Left lobe of liver (tissue), 2 donors: Measurements from ENCODE around the gene TIRAP. TPM values are rescaled to one million over a fixed set of nuclear protein-coding genes. Genes with fewer than 3 reads are reported as not detected.
"Not testable (repeated sequence)": the region's sequence is repeated elsewhere in the genome, so short reads cannot be mapped to it uniquely, and the experiment has no call there.

Source experiments
- ATAC-seq: fragments of 200-7000 bp; cut with Tn5 transposase; one replicate; pipeline ENCODE4 v1.9.1; 2020; ENCODE audit warnings: mild to moderate bottlenecking, moderate library complexity
- DNase-seq: peaks from one replicate; pipeline ENCODE4 v3.0.0-alpha.2; 2020; ENCODE audit warnings: low spot score
- total RNA-seq: library from RNA; stranded (reverse); gene quantifications from one replicate; pipeline ENCODE4 v1.2.1, GENCODE V29; 2021
- donor health status: DM: no; HTN: no; CAD: no; lungs with moderate emphysema.
- donor health status: DM: no; HTN: yes; CAD: no.

Gene TIRAP
- 11.4 TPM for total RNA-seq

GRCh38 chr11:126282736-126283591, at the start of gene TIRAP:
TSS of gene TIRAP (plus strand) at chr11:126283093. CDS start at chr11:126290895, 7,802 bp downstream.
- DNase-seq (peak; percentile 84), ATAC-seq (peak; percentile 86)

- ATAC-seq (no peak), DNase-seq (no peak)
These were observed 49.5 kb upstream of the TIRAP start for GRCh38 chr11:126233391-126233790.

GRCh38 chr11:126246636-126247035, 36.3 kb upstream of the TIRAP start:
- no peak for ATAC-seq
- no peak for DNase-seq

GRCh38 chr11:126253265-126253664, 29.6 kb upstream of the TIRAP start:
- DNase-seq = no peak
- no peak for ATAC-seq

GRCh38 chr11:126254819-126255218, 28.1 kb upstream of the TIRAP start:
- ATAC-seq (no peak), DNase-seq (no peak)

GRCh38 chr11:126255507-126255906, 27.4 kb upstream of the TIRAP start:
- ATAC-seq, DNase-seq: not testable (repeated sequence)

- no peak for DNase-seq
- ATAC-seq = no peak
These were observed 26.7 kb upstream of the TIRAP start for GRCh38 chr11:126256216-126256615.

GRCh38 chr11:126257144-126257543, 25.7 kb upstream of the TIRAP start:
- no peak for DNase-seq

GRCh38 chr11:126257764-126258163, 25.1 kb upstream of the TIRAP start:
- DNase-seq (no peak), ATAC-seq (no peak)

More at GRCh38 chr11:126257144-126257543, 25.7 kb upstream of the TIRAP start:
- ATAC-seq = no peak

GRCh38 chr11:126262216-126262615, 20.7 kb upstream of the TIRAP start:
- ATAC-seq (no peak), DNase-seq (no peak)

- DNase-seq (no peak), ATAC-seq (no peak)
These were observed 19.4 kb upstream of the TIRAP start for GRCh38 chr11:126263489-126263888.

- no peak for ATAC-seq
- no peak for DNase-seq
These were observed 17.1 kb upstream of the TIRAP start for GRCh38 chr11:126265811-126266210.

- ATAC-seq = peak; percentile 66
- peak; percentile 93 for DNase-seq
These were observed 15.2 kb upstream of the TIRAP start for GRCh38 chr11:126267650-126268049.

- no peak for DNase-seq
- ATAC-seq = peak; percentile 24
These were observed 14.6 kb upstream of the TIRAP start for GRCh38 chr11:126268361-126268707.

GRCh38 chr11:126268708-126269579, 13.9 kb upstream of the TIRAP start, which contains the start of the genes FOXRED1 and SRPRA:
TSS of gene FOXRED1 (plus strand) at chr11:126269154. CDS start at chr11:126269207, 53 bp downstream.
TSS of gene SRPRA (minus strand) at chr11:126268895. CDS start at chr11:126268804, 91 bp downstream.
- ATAC-seq (peak; percentile 94), DNase-seq (peak; percentile 100)

- DNase-seq = peak; percentile 83
- ATAC-seq = peak; percentile 78
These were observed 5.6 kb upstream of the TIRAP start for GRCh38 chr11:126277322-126277721.

- ATAC-seq (peak; percentile 82), DNase-seq (peak; percentile 84)
These were observed 5.1 kb upstream of the TIRAP start for GRCh38 chr11:126277780-126278179.

GRCh38 chr11:126279191-126279590, 3.7 kb upstream of the TIRAP start:
- ATAC-seq (no peak), DNase-seq (no peak)

GRCh38 chr11:126280595-126280994, 2.3 kb upstream of the TIRAP start:
- no peak for ATAC-seq

GRCh38 chr11:126281245-126281644, 1.6 kb upstream of the TIRAP start:
- ATAC-seq (no peak), DNase-seq (peak; percentile 38)

More at GRCh38 chr11:126280595-126280994, 2.3 kb upstream of the TIRAP start:
- no peak for DNase-seq

- DNase-seq (peak; percentile 38), ATAC-seq (no peak)
These were observed 1.2 kb upstream of the TIRAP start for GRCh38 chr11:126281666-126282175.
